NOMO-1 treated with DMSO at 0.1 percent for 48 hours (cell line): ENCODE results near the gene HSD3B7.
A peak's percentile ranks its signal among the peaks of the same experiment; 100 is the strongest.
"Not testable (repeated sequence)": the region's sequence is repeated elsewhere in the genome, so short reads cannot be mapped to it uniquely, and the experiment has no call there.

Source experiments
- DNase-seq: peaks from one replicate; lab custom pipeline; 2025; ENCODE audit not compliant: unreplicated experiment; lab: John Stamatoyannopoulos, UW

Gene HSD3B7

GRCh38 chr16:31017756-31018155 is 32.7 kb downstream of the HSD3B7 start:
- DNase-seq, result not testable (repeated sequence)

GRCh38 chr16:31020536-31020935 is 35.5 kb downstream of the HSD3B7 start:
- no peak for DNase-seq

GRCh38 chr16:31022544-31023251 is 37.7 kb downstream of the HSD3B7 start:
- no peak for DNase-seq

- no peak for DNase-seq
These were observed 38.2 kb downstream of the HSD3B7 start for GRCh38 chr16:31023252-31023602.

GRCh38 chr16:31023627-31024226 is 38.7 kb downstream of the HSD3B7 start:
- no peak for DNase-seq

- no peak for DNase-seq
These were observed 40.3 kb downstream of the HSD3B7 start for GRCh38 chr16:31025339-31025738.

GRCh38 chr16:31029272-31029671 is 44.3 kb downstream of the HSD3B7 start:
- DNase-seq, result no peak

GRCh38 chr16:31031276-31031675 is 46.3 kb downstream of the HSD3B7 start:
- no peak for DNase-seq

GRCh38 chr16:31032736-31033708 is 48.0 kb downstream of the HSD3B7 start, which contains the start of gene STX4:
Gene STX4, plus strand, starts transcription at chr16:31033558. Its CDS starts 248 bp downstream, at chr16:31033806.
- DNase-seq, result peak; percentile 92

GRCh38 chr16:31033709-31034492 is 48.9 kb downstream of the HSD3B7 start:
- DNase-seq, result peak; percentile 69

GRCh38 chr16:31036691-31037090 is 51.7 kb downstream of the HSD3B7 start:
- peak; percentile 19 for DNase-seq
